NCI-H2196 (cell line): ENCODE results near the gene CRB1.

ENCODE experiments used
- DNase-seq: peaks from one replicate; lab custom pipeline; 2025; ENCODE audit not compliant: unreplicated experiment; lab: John Stamatoyannopoulos, UW

Gene CRB1

DNA sequence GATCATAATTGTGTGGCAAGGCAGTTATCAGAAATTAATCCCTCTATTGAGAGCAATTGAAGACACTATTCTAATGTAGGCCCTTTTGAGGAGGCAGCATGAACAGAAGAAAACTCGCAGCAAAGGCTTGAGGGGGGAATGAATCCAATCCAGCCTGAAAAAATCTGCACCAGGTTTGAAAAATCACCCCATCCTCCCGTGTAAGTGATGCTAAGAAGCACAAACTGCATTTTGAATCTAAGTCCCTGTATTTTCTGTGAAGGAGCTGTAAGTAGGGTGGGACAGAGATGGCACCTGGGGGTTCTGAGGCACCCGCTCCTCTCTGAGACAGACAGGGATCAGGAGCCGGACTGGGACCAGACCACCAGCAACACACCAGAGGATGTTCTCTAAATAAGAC is at the start of gene CRB1:
CRB1 (plus strand) TSS at position 241 of the 400 bp plus-strand sequence. CDS start 161 bp downstream, outside the sequence.
- DNase-seq = no peak

DNA sequence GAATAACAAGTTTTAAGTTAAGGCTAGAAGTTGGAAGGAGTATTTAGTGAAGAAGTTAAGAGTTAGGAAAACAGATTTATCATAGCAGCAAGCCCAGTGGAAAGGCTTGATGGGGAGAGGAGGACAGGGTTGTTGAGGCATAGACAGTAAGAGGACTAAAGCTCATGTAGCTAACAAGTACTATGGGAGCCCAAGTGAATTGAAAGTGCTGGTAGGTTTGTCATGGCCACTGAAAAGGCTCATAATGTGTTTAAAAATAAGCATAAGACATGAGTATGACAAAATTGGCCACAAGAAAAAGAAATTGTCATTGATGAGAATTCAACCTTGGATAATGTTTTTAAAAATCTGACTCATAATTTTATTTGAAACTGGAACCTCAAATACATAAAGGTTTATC is 49.2 kb upstream of the CRB1 start:
- DNase-seq = no peak

DNA sequence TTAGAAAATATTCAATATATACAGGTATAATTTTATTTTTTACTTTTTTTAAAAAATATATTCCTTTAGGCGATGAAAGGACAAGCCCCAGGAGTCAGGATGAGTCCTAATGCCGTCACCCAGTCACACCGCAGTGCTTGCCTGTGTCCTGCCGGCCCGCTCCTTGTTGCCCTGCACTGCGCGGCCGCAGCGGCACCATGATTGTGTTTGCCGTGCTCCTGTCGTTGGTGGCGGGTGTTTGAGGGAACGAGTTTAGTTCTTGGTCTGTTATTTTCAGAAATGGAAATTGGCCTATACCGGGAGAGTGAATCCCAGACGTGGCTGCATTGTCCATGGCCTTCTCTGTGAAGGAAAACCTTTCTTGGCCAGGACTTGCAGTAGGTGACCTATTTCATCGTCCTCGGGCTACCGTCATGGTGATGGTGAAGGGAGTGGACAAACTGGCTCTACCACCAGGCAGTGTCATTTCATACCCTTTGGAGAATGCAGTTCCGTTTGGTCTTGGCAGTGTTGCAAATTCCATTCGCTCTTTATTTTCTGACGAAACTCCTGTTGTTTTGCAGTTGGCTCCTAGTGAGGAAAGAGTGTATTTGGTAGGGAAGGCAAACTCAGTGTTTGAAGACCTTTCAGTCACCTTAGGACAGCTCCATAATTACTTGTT is 45.9 kb upstream of the CRB1 start:
- no peak for DNase-seq

DNA sequence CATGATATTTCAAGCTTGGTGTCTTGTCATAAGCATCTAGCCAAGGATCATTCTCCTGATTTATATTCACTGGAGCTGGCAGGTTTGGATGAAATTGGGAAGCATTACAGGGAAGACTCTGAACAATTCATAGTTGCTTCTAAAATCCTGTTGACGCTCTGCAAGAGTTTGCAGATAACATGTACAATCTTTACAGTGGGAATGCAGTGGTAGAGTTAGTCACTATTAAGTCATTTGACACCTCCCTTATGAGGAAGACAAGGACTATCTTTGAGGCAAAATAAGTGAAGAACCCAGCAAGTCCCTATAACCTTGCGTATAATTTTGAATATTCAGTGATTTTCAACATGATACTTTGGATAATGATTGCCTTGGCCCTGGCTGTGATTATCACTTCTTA is 45.3 kb upstream of the CRB1 start:
- DNase-seq = no peak

DNA sequence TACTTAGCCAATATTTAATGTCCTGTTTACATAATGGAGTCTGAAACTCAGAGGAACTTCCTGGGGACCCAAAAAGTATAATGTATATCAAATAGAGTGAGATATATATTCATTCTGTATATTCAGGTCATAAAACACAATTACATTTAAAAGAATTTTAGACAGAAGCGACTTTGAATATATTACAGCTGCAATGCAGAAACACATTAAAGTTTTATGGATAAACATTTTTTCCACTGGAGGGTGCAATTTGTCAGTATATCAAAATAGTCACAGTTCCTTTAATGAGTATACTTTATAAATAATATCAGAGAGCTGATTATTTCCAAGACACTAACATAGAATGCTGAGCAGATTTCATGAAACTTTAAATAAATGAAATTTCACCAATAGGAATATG is 43.9 kb upstream of the CRB1 start:
- no peak for DNase-seq

DNA sequence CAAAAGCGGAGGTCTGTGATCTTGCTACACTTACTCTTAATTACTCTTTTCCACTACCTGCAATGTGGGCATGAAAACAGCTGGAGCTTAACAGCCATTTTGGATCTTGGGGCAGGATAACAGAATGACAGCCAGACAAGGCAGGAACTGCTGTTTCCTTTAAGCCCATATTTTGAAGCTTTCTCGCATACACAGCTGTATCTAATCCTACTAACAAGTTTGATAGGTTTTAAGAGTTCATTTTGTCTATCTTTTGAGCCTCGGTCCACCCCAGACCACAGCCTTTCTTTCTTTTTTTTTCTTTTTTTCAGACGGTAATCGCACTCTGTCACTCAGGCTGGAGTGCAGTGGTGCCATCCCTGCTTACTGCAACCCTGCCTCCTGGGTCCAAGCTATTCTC is 42.4 kb upstream of the CRB1 start:
- DNase-seq = no peak

DNA sequence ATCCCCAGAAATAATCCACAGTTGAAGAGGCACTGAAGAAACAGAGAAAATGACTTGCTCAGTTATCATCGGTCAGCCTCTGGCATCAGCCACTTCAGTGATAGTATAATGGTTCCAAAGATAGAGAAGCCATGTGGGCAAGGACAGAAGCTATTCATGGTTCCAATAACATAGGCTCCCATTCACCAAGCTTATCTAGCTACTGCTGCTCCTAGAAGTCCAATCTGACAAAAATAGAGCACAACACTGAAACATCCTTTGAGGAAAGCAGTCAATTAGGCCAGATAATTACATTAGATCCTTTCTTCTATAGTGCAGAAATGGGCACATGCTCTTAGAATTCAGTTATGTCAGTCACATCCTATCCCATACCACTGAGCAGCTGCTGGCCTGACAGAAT is 33.5 kb upstream of the CRB1 start:
- DNase-seq = no peak

DNA sequence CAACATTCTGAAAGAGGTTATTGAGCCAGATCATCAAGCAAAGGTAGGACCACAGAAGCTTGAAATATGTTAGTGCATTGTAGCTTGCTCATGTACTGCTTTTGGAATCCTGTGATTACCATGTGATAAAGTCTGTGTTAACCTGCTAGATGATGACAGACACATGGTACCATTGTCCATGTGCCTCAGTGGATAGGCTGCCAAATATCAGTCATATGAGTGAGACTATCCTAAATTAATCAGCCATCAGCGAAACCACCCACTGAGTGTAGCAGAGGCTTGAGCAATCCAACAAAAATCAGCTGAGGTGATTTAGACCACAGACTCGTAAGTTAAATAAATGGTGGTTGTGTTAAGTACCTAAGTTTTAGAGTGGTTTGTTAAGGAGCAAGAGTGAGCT is 32.7 kb upstream of the CRB1 start:
- DNase-seq = no peak

DNA sequence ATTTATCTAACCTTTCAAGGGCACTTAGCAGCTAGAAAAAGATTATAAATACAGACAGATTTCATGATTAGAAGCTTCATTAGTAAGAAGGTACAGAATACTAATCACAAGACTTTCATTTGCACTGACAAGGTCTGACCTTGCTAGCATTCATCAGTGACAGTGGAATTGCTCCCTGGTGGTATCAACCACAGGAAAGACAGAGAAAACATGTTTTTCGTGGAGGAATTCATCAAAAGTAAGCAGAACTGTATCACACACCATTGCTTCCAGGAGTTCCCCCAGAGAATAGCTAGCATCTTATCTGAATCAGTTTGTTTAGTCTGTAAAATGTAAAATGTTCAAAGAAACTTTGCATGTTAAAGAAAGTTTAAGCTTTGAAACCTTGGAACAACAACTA is 20.6 kb upstream of the CRB1 start:
- DNase-seq = no peak

DNA sequence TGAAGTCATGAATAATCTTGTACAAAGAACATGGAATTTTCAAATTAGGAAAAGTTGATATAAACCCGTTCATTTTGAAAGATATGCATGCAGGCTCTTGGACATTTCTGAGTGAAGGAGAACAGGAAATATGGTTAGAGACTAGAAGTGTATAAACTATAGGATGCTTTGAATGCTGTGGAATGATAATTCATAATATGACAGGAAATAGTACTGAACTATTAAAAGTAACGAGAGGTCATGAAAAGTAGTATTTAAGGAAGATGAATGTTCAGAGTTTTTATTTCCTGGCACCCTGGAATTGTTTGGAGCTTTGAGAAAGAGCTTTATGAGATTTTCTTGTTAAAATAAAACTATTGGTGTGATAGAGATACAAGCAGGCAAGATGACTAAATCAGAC is 18.7 kb upstream of the CRB1 start:
- no peak for DNase-seq

DNA sequence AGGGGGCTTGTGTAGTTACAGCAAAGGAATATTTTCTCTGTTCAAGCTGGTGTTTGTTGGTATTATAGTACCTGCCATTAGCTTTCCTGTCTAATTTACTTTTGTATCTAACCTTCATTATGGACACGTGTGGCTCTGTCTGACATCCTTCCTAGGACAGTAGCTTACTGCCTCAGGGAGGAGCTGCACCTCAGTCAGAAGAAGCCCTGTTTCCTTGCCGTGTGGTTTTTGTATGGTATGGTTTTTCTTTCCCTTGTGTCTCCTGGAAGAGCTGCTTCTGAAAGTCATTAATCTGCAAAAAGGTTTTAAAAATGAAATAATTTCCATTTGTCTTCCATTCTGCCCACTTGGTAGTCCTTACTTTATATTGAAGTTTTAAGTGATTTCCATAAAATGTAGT is 17.4 kb upstream of the CRB1 start:
- no peak for DNase-seq

DNA sequence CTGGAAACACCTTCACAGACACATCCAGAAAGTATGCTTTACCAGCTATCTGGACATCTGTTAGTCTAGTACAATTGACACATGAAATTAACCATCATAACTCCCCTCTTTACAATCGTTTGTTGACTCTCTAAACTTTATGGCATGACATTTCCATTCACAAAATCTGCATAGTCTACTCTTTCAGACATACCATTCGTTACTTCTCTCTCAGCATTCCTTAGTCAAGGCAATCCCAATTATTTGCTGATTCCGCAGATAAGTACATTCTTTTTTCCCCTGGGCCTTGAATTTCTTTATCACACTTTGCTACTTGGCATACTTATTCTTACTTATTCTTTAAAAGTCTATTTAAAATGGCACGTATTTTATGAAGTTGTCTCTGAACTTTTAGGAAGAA is 15.1 kb upstream of the CRB1 start:
- DNase-seq = no peak

DNA sequence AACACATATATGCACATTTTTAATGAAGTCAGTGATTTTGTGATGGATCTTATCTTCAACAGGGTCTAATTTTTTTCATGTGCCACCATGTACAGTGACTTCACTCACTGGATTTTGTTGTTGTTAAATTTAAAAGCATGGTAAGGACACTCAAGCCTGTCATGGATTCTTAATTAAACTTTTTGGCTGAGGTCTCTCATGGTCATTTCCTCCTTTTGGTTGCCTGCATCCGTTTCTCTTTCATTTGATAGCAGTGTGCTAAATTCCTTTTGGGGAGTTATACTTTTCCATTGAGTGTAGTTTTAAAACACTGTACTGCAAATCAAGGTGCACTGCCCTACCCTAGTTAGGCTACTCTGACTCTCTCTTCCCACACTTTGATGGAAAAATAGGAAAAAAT is 13.2 kb upstream of the CRB1 start:
- no peak for DNase-seq

DNA sequence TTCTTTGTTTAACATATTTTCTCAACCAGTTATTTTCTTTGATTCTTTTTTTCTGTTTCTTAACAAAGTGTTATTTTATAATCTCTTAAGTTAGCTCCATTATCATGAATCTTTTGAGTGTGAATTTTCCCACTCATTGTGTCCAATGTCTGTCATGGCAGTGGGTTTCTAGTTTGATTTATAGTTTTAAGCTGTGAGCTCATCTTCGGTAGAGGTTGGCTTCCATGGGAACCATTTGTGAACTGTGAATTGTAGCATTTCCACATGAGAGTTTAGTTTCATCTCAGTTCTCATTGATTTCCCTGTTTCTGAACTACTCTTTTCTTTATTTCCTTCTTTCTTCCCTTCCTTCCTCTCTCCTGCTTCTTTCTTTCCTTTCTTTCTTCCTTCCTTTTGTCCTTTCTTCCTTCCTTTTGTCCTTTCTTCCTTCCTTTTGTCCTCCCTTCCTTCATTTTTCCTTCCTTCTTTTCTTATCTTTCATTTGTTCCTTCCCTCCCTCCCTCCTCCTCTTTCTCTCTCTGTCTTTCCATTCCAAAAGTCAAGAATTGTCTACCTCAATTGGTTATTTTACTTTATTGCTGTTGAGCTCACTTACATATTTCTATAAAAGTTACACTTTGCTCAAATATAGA is 3.0 kb upstream of the CRB1 start:
- DNase-seq = no peak

DNA sequence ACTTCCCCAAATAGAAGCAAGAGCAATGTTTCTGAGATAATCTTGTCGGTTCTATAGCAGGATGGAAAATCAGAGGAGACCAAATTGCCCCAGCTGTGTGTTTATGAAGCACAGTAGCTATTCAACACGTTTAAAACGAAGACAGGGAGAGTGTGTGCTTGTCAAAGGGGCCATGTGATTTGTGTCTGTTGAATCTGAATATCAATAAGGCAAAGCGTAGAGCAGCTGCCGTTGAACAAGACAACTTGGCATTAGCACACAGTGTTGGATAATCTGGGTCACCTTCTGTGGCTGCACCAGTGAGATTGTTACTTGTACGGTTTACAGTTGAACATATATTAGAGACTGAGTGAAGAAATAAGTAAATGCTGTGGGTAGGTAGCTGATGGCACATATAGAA is 1.0 kb downstream of the CRB1 start:
- no peak for DNase-seq

DNA sequence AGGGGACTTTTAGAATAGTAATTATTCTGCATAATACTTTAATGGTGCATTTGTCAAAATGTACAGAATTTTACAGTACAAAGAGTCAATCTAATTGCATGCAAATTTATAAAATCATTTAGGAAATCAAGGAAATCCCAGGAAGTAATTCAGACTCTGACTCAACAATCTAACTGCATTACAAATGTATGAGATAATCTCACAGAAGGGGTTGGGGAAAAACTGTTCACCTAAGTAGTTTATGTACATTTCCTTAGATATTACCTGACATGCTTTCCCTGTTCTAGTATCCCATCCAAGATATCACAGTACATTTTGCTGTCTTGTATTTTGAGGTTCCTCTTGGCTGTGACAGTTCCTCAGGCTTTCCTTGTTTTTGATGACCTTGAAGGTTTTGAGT is 4.7 kb downstream of the CRB1 start:
- DNase-seq = no peak

DNA sequence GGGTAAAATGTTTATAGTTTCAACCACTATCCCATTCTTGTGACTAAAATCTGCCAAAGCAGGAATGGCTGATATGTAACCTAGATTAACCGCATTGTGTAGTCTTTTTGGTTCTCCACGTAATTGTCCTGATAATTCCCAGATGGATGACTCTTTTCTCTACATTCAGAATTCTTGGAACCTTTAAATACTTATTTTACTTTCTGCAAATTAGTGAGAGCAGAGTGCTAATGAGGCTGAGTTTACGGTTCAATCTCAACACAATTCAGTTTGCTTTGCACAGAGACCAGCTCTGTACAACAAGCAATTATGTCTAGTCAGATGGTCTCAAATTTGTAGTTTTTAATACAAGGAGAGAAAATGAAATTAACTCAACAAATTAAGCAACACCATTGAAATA is 9.1 kb downstream of the CRB1 start:
- DNase-seq = no peak

DNA sequence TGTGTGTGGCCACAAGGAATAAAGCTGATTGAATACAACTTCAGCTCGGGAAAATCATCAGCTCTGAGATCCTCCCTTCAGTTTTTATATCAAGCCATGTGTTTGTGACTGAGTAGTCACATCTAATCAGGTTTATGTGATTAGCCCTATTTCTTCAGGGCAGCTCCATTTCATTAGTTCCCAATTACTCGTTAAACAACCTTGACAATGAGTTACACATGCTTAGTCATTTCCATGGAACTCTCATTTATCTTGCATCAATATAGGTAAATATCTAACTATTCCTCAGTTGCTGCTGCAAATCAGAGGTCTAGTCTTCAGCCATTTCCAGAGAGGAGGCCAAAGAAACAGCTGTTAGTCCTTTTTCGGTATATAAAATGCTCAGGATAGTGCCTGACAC is 16.3 kb downstream of the CRB1 start:
- DNase-seq = no peak

DNA sequence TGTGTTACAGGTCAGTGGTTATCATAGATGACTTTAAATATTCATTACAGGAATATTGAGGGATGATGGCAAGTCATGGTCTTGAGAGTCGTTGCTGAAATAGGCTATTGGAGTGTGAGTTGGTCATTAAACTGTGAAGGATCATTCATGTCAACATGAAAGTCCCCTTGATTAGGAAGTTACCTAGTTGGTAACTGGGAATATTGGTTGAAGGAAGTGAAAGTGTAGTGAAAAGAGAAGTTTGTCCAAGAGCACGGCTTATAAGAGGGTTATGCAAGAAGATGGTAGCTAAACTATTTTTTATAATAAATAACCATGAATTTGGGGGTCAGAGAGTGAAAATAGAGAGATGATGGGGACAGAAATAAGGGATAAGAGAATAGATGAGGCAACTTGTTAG is 16.9 kb downstream of the CRB1 start:
- no peak for DNase-seq

DNA sequence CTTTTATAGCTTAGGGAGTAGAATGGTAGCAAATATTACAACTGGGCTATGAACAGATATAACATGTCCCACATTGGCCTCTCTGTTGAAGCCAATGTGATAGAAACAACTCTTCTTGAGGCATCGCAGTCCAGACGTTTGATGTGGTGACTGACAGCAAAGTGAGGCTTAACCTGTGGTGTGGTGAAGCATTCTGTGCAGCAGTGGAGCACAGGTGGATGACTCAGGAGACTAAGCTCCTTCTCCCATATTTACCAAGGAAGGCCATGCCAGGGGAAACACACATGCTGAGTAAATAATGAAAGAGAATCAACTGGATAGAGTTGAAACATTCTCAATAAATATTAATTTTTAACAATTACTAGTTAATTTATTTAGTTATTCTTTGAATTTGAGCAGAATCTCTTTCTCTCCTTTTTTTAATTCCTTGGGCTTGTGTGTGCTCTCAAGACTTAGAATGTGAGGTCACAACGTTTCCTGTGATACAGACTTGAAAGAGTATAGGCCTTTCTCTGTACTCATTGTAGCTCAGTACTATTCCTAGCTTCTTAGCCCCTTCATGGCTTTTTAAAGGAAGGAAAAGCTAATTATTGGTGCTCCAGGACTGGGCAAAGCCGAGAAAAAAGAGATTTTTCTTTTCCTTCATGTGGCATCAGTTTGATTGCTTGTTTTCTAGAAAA is 17.6 kb downstream of the CRB1 start:
- no peak for DNase-seq

DNA sequence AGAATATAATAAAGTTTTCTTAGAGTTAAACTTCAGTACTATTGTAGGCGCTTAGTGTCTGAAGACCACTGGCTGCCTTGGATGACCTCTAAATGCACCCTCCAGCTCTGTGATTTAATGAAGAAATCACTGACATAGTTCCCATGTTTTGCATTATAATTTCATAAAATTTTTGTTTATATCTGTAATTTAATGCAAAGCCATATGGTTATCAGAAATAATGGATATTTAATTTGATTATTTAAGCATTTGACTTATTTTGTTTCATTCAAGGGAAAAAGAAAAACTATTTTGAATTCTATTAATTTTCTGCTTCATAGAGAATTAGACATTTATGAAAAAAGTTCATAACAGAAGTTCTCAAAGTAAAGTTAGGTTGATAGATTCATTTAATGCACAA is 18.6 kb downstream of the CRB1 start:
- no peak for DNase-seq

DNA sequence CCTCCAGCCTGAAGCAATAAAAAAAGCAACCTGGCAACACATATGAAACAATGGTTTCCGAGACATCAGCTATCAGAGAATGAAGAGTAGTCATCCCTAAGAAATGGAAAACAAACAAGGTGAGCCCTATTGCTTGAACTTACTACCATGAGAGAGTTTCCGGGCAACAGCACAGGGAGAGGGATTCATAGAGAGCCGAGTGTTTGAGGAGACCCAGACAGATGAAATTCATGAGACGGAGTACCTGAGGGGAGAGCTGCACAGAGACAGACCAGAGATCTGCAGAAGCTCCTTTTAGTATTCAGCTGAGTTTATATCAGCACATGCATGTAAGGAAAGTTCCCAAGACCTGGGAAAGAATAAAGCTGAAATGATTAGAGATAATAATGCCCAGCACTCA is 19.8 kb downstream of the CRB1 start:
- DNase-seq = no peak

DNA sequence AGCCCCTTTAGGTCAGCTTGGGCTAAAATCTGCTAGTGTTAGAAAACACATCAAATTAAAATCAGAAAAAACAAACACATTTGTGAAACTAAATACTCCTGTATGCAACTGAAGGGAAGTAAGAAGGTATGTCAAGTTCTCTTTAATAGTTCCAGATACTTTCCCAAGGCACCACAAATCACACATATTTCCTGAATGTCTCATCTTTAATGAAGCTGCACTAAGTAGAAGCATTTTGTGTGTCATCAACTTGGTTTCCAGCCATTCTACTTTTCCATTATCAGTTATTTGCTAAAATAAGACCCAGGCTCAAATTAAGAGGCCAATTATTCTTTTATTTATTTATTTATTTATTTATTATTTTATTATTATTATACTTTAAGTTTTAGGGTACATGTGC is 34.7 kb downstream of the CRB1 start:
- no peak for DNase-seq
